ENCODE results near the gene HES6. TPM values are rescaled to one million over a fixed set of nuclear protein-coding genes. Genes with fewer than 3 reads are reported as not detected.

HES6 gene
- 10 to 100 TPM; 10.9 to 49.1 (median 27.2) TPM for total RNA-seq

- peak within 1 kb of the TSS; percentile 56 to 79 (median 62) for H3K4me3 ChIP-seq
- peak within 1 kb of the TSS; percentile 69 to 78 (median 74) for H3K27ac ChIP-seq
- in situ Hi-C loops (cut with MboI; ENCODE audit: low sequenced_read_pairs in 4 of 4) (no loop called here), intact Hi-C loops (cut with DNase I; ENCODE audit: low total_unique reads) (no loop called here)
- DNase-seq (peak; percentile 76 to 85), ATAC-seq (peak; percentile 74 to 84)
- TF ChIP-seq CTCF (IDR thresholded peaks at IDR 0.05 in 4 of 5, conservative IDR thresholded peaks at IDR 0.05 in 1 of 5) = peak in 1 of 5 experiments; percentile 26
- peak; percentile 99 to 100 for TF ChIP-seq POLR2A (IDR thresholded peaks at IDR 0.05)
- H3K9me3 ChIP-seq = no peaks in the 10 kb centered on the region
- H3K36me3 ChIP-seq = peaks cover 0 to 2% of the 10 kb centered on the region in 2 donors
- no peaks in the 10 kb centered on the region for H3K27me3 ChIP-seq
- H3K4me1 ChIP-seq = peaks cover 34 to 36% of the 10 kb centered on the region in 2 donors
These were observed at the start of gene HES6 for GRCh38 chr2:238239863-238240756. TSS of gene HES6 (minus strand) at chr2:238240038. CDS start at chr2:238239905, 133 bp downstream.

- H3K27me3 ChIP-seq = no peaks in the 10 kb centered on the region
- H3K4me1 ChIP-seq = peaks cover 39% of the 10 kb centered on the region in 2 donors
- in situ Hi-C loops (cut with MboI; ENCODE audit: low sequenced_read_pairs in 4 of 4) = no loop called here
- no peaks in the 10 kb centered on the region for H3K36me3 ChIP-seq
- intact Hi-C loops (cut with DNase I; ENCODE audit: low total_unique reads) = loop anchor here (1.0 to 2.0 kb wide), 3 partner anchors 31 to 147 kb away; partner anchors contain the start of genes ILKAP and TRAF3IP1
- H3K9me3 ChIP-seq = no peaks in the 10 kb centered on the region
- DNase-seq (no peak), ATAC-seq (no peak)
- peak overlapping the region; percentile 56 to 92 (median 74) for H3K4me3 ChIP-seq
- peak overlapping the region; percentile 90 to 96 (median 92) for H3K27ac ChIP-seq
- no peak for TF ChIP-seq POLR2A (IDR thresholded peaks at IDR 0.05)
- TF ChIP-seq CTCF (IDR thresholded peaks at IDR 0.05 in 4 of 5, conservative IDR thresholded peaks at IDR 0.05 in 1 of 5) = no peak
These were observed 49.7 kb upstream of the HES6 start for GRCh38 chr2:238289574-238289973.

- ATAC-seq = peak; percentile 78 to 81
These were observed 49.1 kb upstream of the HES6 start for GRCh38 chr2:238288650-238289573.

More at GRCh38 chr2:238288650-238289573, 49.1 kb upstream of the HES6 start:
- Histone ChIP-seq H3K27ac (peak overlapping the region; percentile 90 to 96 (median 92)), H3K9me3 (no peaks in the 10 kb centered on the region), H3K36me3 (no peaks in the 10 kb centered on the region), H3K4me1 (peaks cover 43 to 45% of the 10 kb centered on the region in 2 donors), H3K27me3 (no peaks in the 10 kb centered on the region), H3K4me3 (peak overlapping the region; percentile 56 to 92 (median 74))
- in situ Hi-C loops (cut with MboI; ENCODE audit: low sequenced_read_pairs in 4 of 4) (no loop called here), intact Hi-C loops (cut with DNase I; ENCODE audit: low total_unique reads) (loop anchor here (1.0 to 2.0 kb wide), 3 partner anchors 31 to 146 kb away; partner anchors contain the start of genes ILKAP and TRAF3IP1)
- TF ChIP-seq CTCF (IDR thresholded peaks at IDR 0.05 in 4 of 5, conservative IDR thresholded peaks at IDR 0.05 in 1 of 5) (peak; percentile 28 to 47 (median 34)), POLR2A (IDR thresholded peaks at IDR 0.05) (peak; percentile 91 to 96)
- peak; percentile 93 to 99 for DNase-seq

Measured in gastrocnemius medialis (tissue), 4 donors.